ENCODE data around the gene CLK2. TPM values are rescaled to one million over a fixed set of nuclear protein-coding genes. Genes with fewer than 3 reads are reported as not detected.

CLK2 gene
- total RNA-seq, 1 experiment from 2014 or later: 72.6 TPM

- Histone ChIP-seq H3K27ac (ENCODE audit: low read depth, low read length) (no peak overlapping the region), H3K9ac (ENCODE audit: low read length) (no peak overlapping the region), H3K4me3 (replicated peaks in 1 of 2; ENCODE audit: low read depth in 1 of 2, low read length in 2 of 2) (no peak overlapping the region), H3K79me2 (ENCODE audit: insufficient read depth, low read length) (peaks cover 17% of the 10 kb centered on the region), H3K27me3 (ENCODE audit: insufficient read depth, low read length) (no peaks in the 10 kb centered on the region), H4K20me1 (ENCODE audit: insufficient read depth) (no peaks in the 10 kb centered on the region), H3K9me2 (ENCODE audit: insufficient read depth) (no peaks in the 10 kb centered on the region), H3K9me3 (ENCODE audit: control insufficient read depth in 1 of 2, insufficient read depth in 1 of 2, low read depth in 1 of 2, low read length in 2 of 2) (no peaks in the 10 kb centered on the region), H2AFZ (ENCODE audit: low read depth, low read length, poor library complexity, severe bottlenecking) (no peak overlapping the region), H3K4me2 (ENCODE audit: low read length) (no peak overlapping the region), H3K4me1 (ENCODE audit: control insufficient read depth in 1 of 2, insufficient read depth in 2 of 2, low read length in 2 of 2) (peaks cover under 1% of the 10 kb centered on the region in 2 experiments; a peak in 2 of 4 replicates), H3K36me3 (ENCODE audit: control insufficient read depth in 1 of 2, insufficient read depth in 2 of 2, low read length in 2 of 2) (peaks cover 24 to 35% of the 10 kb centered on the region in 2 experiments; a peak in 3 of 4 replicates)
- no peak for ATAC-seq
- ChIA-PET POLR2A (interaction anchor here (1.0 kb wide), 1 partner anchor 9 kb away, joined by 3 read pairs; no protein-coding TSS in a partner anchor), RAD21 (ENCODE audit: low non-redundant PET in 1 of 2, low total read pairs in 2 of 2, uncharacterized antibody in 2 of 2, unreplicated experiment in 2 of 2) (no interaction called here), CTCF (no interaction called here)
- TF ChIP-seq SP1 (IDR thresholded peaks at IDR 0.05; ENCODE audit: low read depth) (no peak), JUND (IDR thresholded peaks at IDR 0.05) (no peak), ZFX (IDR thresholded peaks at IDR 0.05) (no peak), EZH2 (IDR thresholded peaks at IDR 0.05) (no peak), CBX3 (IDR thresholded peaks at IDR 0.05; ENCODE audit: low read depth) (no peak), REST (IDR thresholded peaks at IDR 0.05; ENCODE audit: low read depth) (no peak), POLR2A (IDR thresholded peaks at IDR 0.05; ENCODE audit: borderline replicate concordance, extremely low read depth, insufficient read depth, insufficient read length) (no peak), EZH2phosphoT487 (IDR thresholded peaks at IDR 0.05; ENCODE audit: borderline replicate concordance) (no peak), ATF3 (IDR thresholded peaks at IDR 0.05) (no peak)
- BruUV-seq (replicated peaks): no TSS peak
- intact Hi-C loops (cut with micrococcal nuclease): no loop called here
- no peak for DNase-seq (ENCODE audit: low read depth, low spot score)
Observed at GRCh38 chr1:155316922-155317321, 43.6 kb upstream of the CLK2 start.
